Left lung (tissue), 10 donors: Measurements from ENCODE around the gene ARID3B. TPM values are rescaled to one million over a fixed set of nuclear protein-coding genes. Genes with fewer than 3 reads are reported as not detected.
"Not testable (repeated sequence)": the region's sequence is repeated elsewhere in the genome, so short reads cannot be mapped to it uniquely, and the experiment has no call there.

ENCODE experiments used
- ATAC-seq: fragments of 200-7000 bp; cut with Tn5 transposase; one replicate; pipeline ENCODE4 v1.9.1; 2020; ENCODE audit warnings: moderate library complexity
- DNase-seq, 4 donors: peaks; one replicate each; pipeline ENCODE4 v3.0.0-alpha.2; 2013 to 2020
- H3K27ac ChIP-seq, 2 donors: fragments of 200-600 bp; sonication (generic) in 1 of 2; one replicate each; pipeline versions ENCODE4 v1.5.0 to v1.8.0; 2020 to 2021
- H3K27me3 ChIP-seq, 2 donors: fragments of 200-600 bp; sonication (generic) in 1 of 2; one replicate each; pipeline versions ENCODE4 v1.5.0 to v1.8.0; 2020 to 2021
- H3K36me3 ChIP-seq, 2 donors: fragments of 200-600 bp; sonication (generic) in 1 of 2; one replicate each; pipeline versions ENCODE4 v1.5.0 to v1.8.0; 2020 to 2021
- H3K4me1 ChIP-seq, 2 donors: fragments of 200-600 bp; one replicate each; pipeline ENCODE4 v1.8.0; 2021
- H3K4me3 ChIP-seq, 2 donors: fragments of 200-600 bp; sonication (generic) in 1 of 2; one replicate each; pipeline versions ENCODE4 v1.5.0 to v1.8.0; 2020 to 2021; ENCODE audit warnings: mild to moderate bottlenecking in 1 of 2
- H3K9me3 ChIP-seq, 2 donors: fragments of 200-600 bp; sonication (generic) in 1 of 2; one replicate each; pipeline versions ENCODE4 v1.5.0 to v1.8.0; 2020 to 2021
- CTCF ChIP-seq, 2 donors: fragments of 200-600 bp; sonication (generic) in 1 of 2; IDR thresholded peaks; one replicate each; pipeline versions ENCODE4 v1.5.0 to v1.8.0; 2021; ENCODE audit warnings: antibody characterized with exemption in 2 of 2
- intact Hi-C, 2 donors: fragments of 100-400 bp; cut with DNase I; formaldehyde crosslinking; loops; one replicate each; pipeline versions ENCODE4 v1.11.2 to v1.14.2; 2022
- polyA plus RNA-seq, 6 donors: library from polyadenylated mRNA; unstranded; fragments of 120-200 nt; gene quantifications; one replicate each; pipeline ENCODE4 v1.2.1, GENCODE V29; 2013; ENCODE audit not compliant: insufficient read length in 6 of 6
- total RNA-seq, 2 donors: library from RNA; stranded (reverse); fragmentation: NEBNext Ultra II Directional; extraction: Animal tissue kit (Norgen Biotek cat#: 25700); gene quantifications; one replicate each; pipeline ENCODE4 v1.2.1, GENCODE V29; 2021
- donor health status: DM: no; HTN: yes; CAD: no.
- donor health status: DM: no; HTN: no; CAD: no.

Gene ARID3B
- total and polyA plus RNA-seq, 8 donors, result 5.8 to 12.1 (median 11.1) TPM

GRCh38 chr15:74530771-74531143, 10.3 kb upstream of the ARID3B start:
- no peaks in the 10 kb centered on the region for H3K27me3 ChIP-seq
- no peaks in the 10 kb centered on the region for H3K9me3 ChIP-seq
- H3K27ac ChIP-seq, result no peak overlapping the region
- no peak overlapping the region for H3K4me3 ChIP-seq
- no peak for ATAC-seq
- no peak for TF ChIP-seq CTCF (IDR thresholded peaks at IDR 0.05)
- no peak for DNase-seq
- H3K36me3 ChIP-seq, result no peaks in the 10 kb centered on the region
- intact Hi-C loops, result no loop called here
- H3K4me1 ChIP-seq, result no peaks in the 10 kb centered on the region

- no peaks in the 10 kb centered on the region for H3K9me3 ChIP-seq
- H3K4me1 ChIP-seq, result no peaks in the 10 kb centered on the region
- H3K27me3 ChIP-seq, result no peaks in the 10 kb centered on the region
- ATAC-seq (no peak), DNase-seq (no peak)
- no peaks in the 10 kb centered on the region for H3K36me3 ChIP-seq
- TF ChIP-seq CTCF (IDR thresholded peaks at IDR 0.05), result no peak
- H3K27ac ChIP-seq, result no peak overlapping the region
- intact Hi-C loops, result no loop called here
- H3K4me3 ChIP-seq, result no peak overlapping the region
Observed at GRCh38 chr15:74531144-74531811, 9.7 kb upstream of the ARID3B start.

- Histone ChIP-seq H3K9me3 (no peaks in the 10 kb centered on the region), H3K27me3 (no peaks in the 10 kb centered on the region), H3K36me3 (no peaks in the 10 kb centered on the region), H3K27ac (no peak overlapping the region), H3K4me1 (peaks cover 9 to 11% of the 10 kb centered on the region in 2 donors), H3K4me3 (no peak overlapping the region)
- DNase-seq (no peak), ATAC-seq (peak; percentile 21)
- TF ChIP-seq CTCF (IDR thresholded peaks at IDR 0.05), result no peak
- intact Hi-C loops, result no loop called here
Observed at GRCh38 chr15:74535388-74536084, 5.5 kb upstream of the ARID3B start.

GRCh38 chr15:74537736-74538135, 3.3 kb upstream of the ARID3B start:
- intact Hi-C loops, result no loop called here
- DNase-seq, result no peak
- ATAC-seq, result no peak
- H3K27ac ChIP-seq, result no peak overlapping the region
- no peaks in the 10 kb centered on the region for H3K36me3 ChIP-seq
- peaks cover 12 to 20% of the 10 kb centered on the region in 2 donors for H3K4me1 ChIP-seq
- H3K27me3 ChIP-seq, result no peaks in the 10 kb centered on the region
- H3K9me3 ChIP-seq, result no peaks in the 10 kb centered on the region
- TF ChIP-seq CTCF (IDR thresholded peaks at IDR 0.05), result no peak
- H3K4me3 ChIP-seq, result no peak overlapping the region

GRCh38 chr15:74539521-74539920, 1.5 kb upstream of the ARID3B start:
- peaks cover 13 to 30% of the 10 kb centered on the region in 2 donors for H3K4me1 ChIP-seq
- H3K4me3 ChIP-seq, H3K36me3 ChIP-seq, H3K9me3 ChIP-seq, ATAC-seq, H3K27me3 ChIP-seq, DNase-seq, intact Hi-C loops, H3K27ac ChIP-seq: not testable (repeated sequence)
